ENCODE data around the gene PPP1R12C.

- no peak for TF ChIP-seq CTCF (IDR thresholded peaks at IDR 0.05)
- no peak for TF ChIP-seq ZFX (IDR thresholded peaks at IDR 0.05; ENCODE audit: borderline replicate concordance)
These were observed 37.9 kb downstream of the PPP1R12C start for GRCh38 chr19:55079400-55080038.
